Stimulated activated naive CD8-positive, alpha-beta T cell treated with anti-CD3 and anti-CD28 coated beads, Interleukin-15, amount 100 ng/mL, for 72 hours (primary cell): Measurements from ENCODE around the gene HOXC11.
A peak's percentile ranks its signal among the peaks of the same experiment; 100 is the strongest.

Experiments used
- ATAC-seq: fragments of 150-1000 bp; cut with Tn5 transposase; 2 replicates; pipeline ENCODE4 v1.10.0; 2021; ENCODE audit warnings: mild to moderate bottlenecking, moderate library complexity
- DNase-seq, 2 donors: peaks; one replicate each; pipeline ENCODE4 v3.0.0; 2021 to 2022
- H3K27ac Mint-ChIP-seq, 2 donors: one replicate each; pipeline ENCODE4 v1.8.0; 2022; ENCODE audit warnings: mild to moderate bottlenecking in 2 of 2, mixed read lengths in 2 of 2, moderate library complexity in 2 of 2
- H3K27me3 Mint-ChIP-seq: one replicate; pipeline ENCODE4 v1.8.0; 2022; ENCODE audit warnings: mixed read lengths
- H3K4me1 Mint-ChIP-seq: one replicate; pipeline ENCODE4 v1.8.0; 2022; ENCODE audit warnings: mild to moderate bottlenecking, mixed read lengths
- H3K4me3 Mint-ChIP-seq, 2 donors: one replicate each; pipeline ENCODE4 v1.8.0; 2022; ENCODE audit warnings: mild to moderate bottlenecking in 2 of 2, mixed read lengths in 2 of 2, moderate library complexity in 1 of 2
- H3K9me3 Mint-ChIP-seq, 2 donors: one replicate each; pipeline ENCODE4 v1.8.0; 2022; ENCODE audit warnings: mixed read lengths in 2 of 2

The HOXC11 gene

DNA sequence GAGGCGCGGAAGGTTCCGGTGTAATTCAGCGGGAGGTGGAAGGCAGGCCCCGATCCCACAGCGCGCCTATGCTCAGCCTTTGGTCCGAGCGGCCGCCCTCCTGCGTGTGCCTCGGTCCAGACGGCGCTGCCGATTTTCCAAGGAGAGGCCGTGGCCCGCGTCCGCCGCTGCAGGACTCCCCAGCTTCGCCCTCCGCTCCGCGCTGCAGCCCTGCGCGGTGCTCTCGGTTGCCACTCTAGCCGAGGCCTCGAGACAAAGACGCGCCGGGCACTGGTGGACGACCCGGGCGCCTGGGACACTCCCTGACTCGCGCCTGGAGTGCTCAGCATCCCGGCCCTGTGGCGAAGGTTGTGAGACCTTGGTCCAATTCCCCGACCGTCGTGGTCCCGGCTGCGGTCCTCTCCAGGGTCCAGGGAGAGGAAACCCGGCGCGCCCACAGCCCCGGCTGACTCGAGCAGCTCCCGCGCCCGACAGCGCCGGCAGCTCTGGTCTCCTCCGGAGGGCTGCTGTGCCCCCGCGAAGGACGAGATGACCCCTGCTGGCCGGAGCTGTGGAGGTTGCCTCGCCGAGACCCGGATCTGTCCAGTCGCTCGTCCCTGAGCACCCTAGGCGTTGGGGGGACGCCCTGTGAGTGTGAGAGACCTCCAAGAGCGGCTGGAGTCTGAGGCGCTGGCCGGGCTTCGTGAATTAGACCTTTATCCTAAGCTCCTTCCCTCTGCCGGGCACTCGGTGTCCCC, 11.7 kb upstream of the HOXC11 start:
- ATAC-seq (no peak), DNase-seq (no peak)
- H3K27me3 Mint-ChIP-seq = peaks cover 100% of the 10 kb centered on the region
- H3K27ac Mint-ChIP-seq = peak overlapping the region in 1 of 2 donors; percentile 43
- no peak overlapping the region for H3K4me3 Mint-ChIP-seq
- no peaks in the 10 kb centered on the region for H3K9me3 Mint-ChIP-seq
- peaks cover 49% of the 10 kb centered on the region for H3K4me1 Mint-ChIP-seq

DNA sequence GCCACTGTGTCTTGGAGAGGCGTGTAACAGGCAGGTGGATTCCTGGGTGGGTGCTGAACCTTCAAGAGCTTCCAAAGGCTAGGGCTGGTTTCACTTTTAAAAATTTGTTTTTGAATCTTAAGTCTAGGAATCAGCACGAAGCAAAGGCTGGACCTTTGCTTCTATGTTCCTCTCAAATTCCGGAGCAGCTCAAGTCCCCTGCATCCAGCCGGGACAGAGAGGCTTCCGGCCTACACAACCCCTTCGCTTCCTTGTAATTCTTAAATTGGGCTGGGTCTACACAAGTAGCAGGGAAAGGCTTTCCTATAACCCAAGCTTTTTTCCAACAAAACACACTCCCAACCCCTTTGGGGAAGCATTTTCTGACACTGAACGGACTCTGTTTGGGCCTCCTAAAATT, 9.9 kb upstream of the HOXC11 start:
- Mint-ChIP-seq H3K27me3 (peaks cover 100% of the 10 kb centered on the region), H3K4me3 (no peak overlapping the region), H3K27ac (no peak overlapping the region), H3K9me3 (no peaks in the 10 kb centered on the region), H3K4me1 (peaks cover 47% of the 10 kb centered on the region)
- ATAC-seq = no peak
- no peak for DNase-seq

DNA sequence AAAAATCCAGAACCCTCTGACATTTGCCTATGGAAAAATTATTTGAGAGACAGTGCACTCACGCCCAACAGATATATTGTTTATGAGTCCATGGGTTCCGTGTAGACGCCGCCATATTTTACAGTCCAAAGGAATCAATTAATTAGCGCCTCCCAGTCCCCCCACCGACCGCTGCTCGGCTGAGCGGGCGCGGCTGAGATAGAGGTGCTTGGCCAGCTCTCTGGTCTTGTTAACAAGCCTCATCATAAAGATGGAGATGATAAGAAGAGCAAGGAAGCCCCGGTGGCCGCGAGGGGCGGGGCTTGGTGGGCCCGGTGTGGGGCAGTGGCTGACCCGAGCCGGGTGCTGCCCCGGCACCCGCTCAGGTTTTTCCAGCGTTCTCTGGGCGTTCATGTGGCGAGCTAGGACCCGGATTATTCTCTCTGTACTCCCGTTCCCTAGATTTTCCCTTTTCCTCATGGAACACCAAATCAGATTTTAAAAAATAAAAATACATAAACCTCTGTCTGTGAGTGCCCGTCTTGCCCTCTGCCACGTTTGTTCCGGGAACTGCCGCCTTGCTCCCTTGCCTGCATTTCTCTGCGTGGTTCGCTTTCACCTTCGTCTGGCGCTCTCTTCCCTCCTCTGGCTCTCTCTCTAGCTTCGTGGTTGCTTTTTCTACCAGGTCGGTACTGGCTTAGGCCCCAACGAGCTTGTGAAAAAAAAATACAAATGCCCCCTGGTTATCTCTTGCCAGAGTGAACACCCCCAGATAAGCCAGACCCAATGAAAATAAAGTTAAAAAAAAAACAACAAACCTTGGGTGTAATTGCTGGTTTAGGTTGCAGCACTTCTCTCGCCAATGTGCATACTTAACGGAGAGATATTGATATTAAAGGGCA, 9.3 kb upstream of the HOXC11 start:
- H3K9me3 Mint-ChIP-seq = no peaks in the 10 kb centered on the region

DNA sequence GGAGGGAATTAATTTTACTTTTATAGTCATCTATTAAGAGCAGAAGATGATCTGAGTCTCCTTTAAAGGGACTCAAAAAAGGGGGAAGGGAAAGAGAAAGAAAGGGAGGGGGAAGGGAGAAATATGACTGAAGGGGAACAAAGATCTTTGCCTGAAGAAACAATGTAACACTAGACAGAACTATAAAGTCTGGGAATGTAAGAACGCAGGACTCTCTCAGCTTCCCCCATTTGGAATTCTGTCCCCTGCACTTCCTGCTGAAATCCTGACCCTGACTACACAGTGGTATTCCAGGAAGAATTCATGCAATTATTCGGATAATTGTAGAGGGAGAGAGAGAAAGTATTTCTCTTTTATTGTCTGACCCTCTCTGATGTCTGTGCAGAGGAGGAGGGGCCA, 8.6 kb upstream of the HOXC11 start:
- peak overlapping the region; percentile 9 to 53 for H3K4me3 Mint-ChIP-seq
- H3K4me1 Mint-ChIP-seq = peaks cover 52% of the 10 kb centered on the region
- peaks cover 100% of the 10 kb centered on the region for H3K27me3 Mint-ChIP-seq
- DNase-seq (no peak), ATAC-seq (no peak)
- no peaks in the 10 kb centered on the region for H3K9me3 Mint-ChIP-seq
- H3K27ac Mint-ChIP-seq = no peak overlapping the region

More for the DNA sequence above, 9.3 kb upstream of the HOXC11 start:
- Mint-ChIP-seq H3K4me3 (peak overlapping the region; percentile 6 to 53), H3K4me1 (peaks cover 52% of the 10 kb centered on the region), H3K27ac (no peak overlapping the region), H3K27me3 (peaks cover 100% of the 10 kb centered on the region)
- ATAC-seq (no peak), DNase-seq (no peak)

DNA sequence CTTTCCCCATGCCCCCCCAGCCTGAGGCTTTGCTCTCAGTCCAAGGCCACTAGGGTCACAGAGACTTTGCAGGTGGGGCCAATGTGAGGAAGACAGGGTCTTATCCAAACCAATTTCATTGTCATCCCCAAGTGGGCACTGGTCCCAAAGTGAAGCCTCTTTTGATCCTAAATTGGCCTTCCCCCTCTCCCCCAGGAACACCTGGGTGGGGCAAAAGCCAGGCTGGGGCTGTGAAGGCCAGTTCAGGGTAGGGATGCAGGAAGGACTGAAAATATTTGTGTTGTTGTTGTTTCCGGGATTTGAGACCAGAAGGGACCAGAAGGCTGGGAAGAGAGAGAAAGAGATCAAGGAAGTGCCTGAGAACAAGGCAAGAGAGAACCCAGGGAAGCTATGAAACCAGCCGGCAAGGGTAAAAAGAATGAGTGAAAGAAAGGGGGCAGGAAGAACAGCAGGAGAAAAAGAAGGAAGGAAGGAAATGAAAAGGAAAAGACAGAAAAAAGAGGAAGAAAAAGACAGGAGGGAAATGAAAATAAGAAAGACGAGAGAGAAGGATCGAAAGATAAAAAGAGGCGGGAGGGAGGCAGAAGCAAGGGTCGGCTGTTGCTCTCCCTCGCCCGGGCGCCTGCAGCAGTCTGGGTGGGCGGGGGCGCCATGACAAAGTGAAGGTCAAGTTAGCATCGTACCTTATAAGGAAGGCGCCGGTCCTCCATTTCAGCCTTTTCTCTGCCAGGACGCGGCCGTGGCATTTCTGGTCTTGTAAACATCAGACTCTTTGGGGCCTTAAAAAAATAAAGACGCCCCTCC, 7.4 kb upstream of the HOXC11 start:
- Mint-ChIP-seq H3K27me3 (peaks cover 100% of the 10 kb centered on the region), H3K9me3 (no peaks in the 10 kb centered on the region), H3K4me1 (peaks cover 42% of the 10 kb centered on the region), H3K27ac (no peak overlapping the region), H3K4me3 (peak overlapping the region; percentile 45 to 52)
- no peak for ATAC-seq
- no peak for DNase-seq

DNA sequence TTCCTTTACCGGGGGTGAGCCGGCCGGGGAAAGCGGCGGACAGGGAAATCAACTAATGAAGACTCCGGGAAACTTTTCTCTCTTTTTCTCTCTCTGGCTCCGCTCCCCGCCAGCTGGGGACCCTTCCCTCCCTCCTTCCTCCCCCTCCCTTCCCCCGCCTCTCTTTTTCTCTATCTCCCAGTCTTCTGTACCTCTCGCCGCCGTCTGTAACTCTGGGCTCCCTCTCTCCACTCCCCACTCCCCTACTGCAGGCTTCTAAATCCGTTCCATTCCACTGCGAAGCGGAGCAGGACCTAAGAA, 6.9 kb upstream of the HOXC11 start:
- ATAC-seq (no peak), DNase-seq (no peak)
- H3K9me3 Mint-ChIP-seq = no peaks in the 10 kb centered on the region
- peak overlapping the region; percentile 58 to 71 for H3K4me3 Mint-ChIP-seq
- H3K4me1 Mint-ChIP-seq = peaks cover 40% of the 10 kb centered on the region
- no peak overlapping the region for H3K27ac Mint-ChIP-seq
- peaks cover 100% of the 10 kb centered on the region for H3K27me3 Mint-ChIP-seq

DNA sequence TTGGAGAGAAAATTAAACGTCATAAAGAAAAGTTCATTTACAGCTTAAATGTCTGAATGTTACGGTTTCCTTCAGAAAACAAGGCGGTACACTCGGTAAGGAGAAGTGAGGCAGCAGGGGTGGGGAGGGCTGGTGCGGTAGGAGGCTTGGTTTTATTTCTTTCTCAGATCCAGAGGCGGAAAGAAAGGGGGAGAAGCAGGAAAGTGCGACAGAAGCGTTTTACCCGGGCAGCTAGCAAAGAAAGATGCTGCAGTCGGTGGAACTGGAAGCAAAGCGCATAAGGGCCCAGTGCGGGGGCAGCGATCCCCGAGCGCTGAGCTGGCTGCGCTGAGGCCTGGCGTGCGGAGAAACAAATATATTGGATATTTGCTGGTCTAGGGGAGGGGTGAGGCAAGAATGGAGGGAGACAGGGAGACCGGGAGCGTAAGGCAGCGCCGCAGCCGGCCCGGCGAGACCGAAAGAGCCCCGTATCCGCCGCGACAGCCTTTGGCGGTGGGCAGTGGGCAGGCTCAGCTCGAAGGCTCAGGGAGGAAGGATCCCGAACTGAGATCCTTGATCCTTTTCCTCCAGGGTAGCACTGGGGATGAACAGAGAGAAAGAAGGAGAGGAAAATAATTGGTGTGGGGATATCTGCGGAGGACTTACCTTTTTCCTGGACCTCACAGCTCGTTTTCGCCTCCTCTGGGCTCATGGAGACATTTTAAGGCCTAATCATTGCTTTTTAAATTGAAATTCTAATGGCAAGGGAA, 6.4 kb upstream of the HOXC11 start:
- peaks cover 100% of the 10 kb centered on the region for H3K27me3 Mint-ChIP-seq
- ATAC-seq (no peak), DNase-seq (no peak)
- no peak overlapping the region for H3K27ac Mint-ChIP-seq
- H3K4me1 Mint-ChIP-seq = peaks cover 40% of the 10 kb centered on the region
- H3K9me3 Mint-ChIP-seq = no peaks in the 10 kb centered on the region
- peak overlapping the region; percentile 58 to 71 for H3K4me3 Mint-ChIP-seq

DNA sequence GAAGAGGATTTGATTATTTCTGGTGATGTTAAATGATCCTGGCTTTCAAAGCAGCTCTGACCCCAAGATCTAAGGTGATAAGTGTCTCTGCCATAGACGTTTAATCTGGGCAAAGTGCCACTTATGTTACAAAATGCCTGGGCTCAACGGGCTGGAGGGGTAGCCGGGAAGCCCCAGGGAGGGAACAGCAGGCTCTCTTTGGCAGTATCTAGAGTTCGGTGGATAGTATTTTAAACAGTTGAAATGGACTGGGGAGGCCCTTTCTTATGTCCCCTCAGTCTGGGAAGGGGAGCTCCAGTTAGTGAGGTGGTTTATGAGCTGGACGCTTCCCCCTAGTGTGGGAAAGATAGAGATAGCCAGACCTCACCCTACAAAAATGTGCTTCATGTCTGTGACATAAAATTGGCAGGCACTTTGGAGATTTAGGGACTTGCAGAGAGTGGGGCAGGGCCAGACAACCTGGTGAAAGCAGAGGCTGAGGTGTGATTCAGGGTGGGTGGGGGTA, 5.5 kb upstream of the HOXC11 start:
- Mint-ChIP-seq H3K27me3 (peaks cover 100% of the 10 kb centered on the region), H3K4me1 (peaks cover 40% of the 10 kb centered on the region), H3K4me3 (no peak overlapping the region), H3K9me3 (no peaks in the 10 kb centered on the region), H3K27ac (no peak overlapping the region)
- ATAC-seq = no peak
- DNase-seq = no peak

DNA sequence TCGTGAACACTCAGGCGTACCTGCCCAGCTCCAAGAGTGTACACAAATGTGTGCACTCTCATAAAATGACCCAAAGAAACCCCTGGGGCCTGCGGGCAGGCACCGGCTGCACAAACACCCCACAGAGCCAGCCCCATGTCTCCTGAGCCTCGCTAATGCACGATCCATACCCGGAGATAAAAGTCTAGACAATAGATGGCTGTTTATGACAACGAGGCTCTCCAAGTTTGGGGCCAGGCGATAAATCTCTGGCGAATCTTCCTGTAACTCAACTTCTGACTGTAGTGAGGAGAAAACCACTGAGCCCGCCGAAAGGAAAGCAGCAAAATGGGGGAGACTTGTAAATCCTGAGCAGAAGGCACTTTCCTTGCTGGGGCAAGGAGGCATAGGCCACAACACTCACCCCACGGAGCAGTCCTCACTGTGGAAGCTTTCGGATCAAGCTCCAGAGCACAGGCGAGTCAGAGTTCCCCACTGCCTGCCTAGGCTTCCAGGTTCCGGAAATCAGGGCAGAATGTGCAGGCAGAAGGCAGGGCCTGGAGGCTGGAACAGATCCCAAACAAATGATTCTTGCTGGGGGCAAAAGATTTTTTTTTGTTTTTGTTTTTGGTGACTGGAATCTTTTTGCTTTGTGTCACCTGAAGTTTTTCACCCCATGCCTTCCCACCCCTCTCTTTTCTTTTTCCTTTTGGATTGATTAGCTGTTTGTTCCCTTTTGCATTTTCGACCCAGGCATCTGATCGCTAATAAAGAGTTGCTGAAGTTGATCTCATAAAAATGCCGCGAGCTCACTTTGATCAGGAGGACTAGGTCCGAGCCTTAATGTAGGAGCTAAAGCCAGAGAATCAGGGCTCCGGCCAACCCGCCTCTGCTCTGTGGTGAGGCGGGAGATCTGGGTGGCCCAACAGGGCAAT, 4.5 kb upstream of the HOXC11 start:
- Mint-ChIP-seq H3K9me3 (no peaks in the 10 kb centered on the region), H3K4me3 (no peak overlapping the region), H3K27me3 (peaks cover 100% of the 10 kb centered on the region), H3K4me1 (peaks cover 46% of the 10 kb centered on the region), H3K27ac (no peak overlapping the region)
- ATAC-seq (no peak), DNase-seq (no peak)

DNA sequence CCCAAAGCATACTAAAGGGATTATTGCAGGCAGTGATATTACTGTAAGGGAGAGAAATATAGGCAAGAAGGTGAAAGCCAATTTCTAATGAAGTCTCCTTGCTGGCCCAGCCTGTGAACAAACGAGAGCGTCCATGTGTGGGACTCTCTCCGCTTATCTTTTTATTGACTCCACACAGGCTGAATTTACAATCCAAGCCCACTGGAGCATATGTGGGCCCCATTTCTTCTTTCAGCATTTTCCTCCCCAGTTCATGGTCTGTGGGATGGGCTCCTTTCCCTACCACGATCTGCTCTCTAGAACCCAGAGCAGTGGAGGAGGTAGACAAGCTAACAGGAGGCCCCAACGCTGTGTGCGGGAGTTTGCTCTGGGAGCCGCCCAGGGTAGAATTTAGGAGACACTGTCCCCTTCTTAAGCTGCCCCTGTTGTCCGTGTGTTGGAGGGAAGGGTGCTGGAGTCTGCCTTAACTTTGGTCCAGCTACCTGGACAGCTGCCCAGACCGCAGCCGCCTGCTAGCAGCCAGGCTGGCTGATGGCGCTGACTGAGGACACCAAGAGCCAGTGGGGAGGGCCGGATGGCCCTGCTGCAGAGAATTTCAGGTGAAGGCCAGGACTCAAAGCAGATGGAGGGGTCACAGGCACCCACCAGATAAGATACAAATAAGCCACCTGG, 3.2 kb upstream of the HOXC11 start:
- Mint-ChIP-seq H3K27me3 (peaks cover 98% of the 10 kb centered on the region), H3K4me1 (peaks cover 45% of the 10 kb centered on the region), H3K4me3 (no peak overlapping the region), H3K9me3 (no peaks in the 10 kb centered on the region), H3K27ac (no peak overlapping the region)
- DNase-seq (no peak), ATAC-seq (no peak)

DNA sequence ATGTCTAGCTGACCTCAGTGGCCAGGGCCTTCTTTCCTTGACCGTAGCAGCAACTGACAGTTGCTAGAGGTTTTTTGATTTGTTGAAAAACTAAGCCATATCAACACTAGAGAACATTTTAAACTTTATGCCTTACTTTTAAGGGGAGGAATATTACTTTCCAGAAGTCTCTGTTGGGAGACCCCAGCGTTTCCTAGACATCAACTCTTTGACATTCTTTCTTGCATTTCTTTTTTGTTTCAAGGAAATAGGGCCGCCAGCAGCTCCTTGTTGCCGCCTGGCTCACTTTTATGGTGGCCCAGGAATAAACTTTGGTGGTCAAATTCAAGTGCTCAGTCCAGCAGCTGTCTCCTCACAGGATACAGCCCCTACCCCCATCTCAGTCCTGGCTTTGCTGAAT, 2.5 kb upstream of the HOXC11 start:
- Mint-ChIP-seq H3K9me3 (no peaks in the 10 kb centered on the region), H3K27ac (no peak overlapping the region)

DNA sequence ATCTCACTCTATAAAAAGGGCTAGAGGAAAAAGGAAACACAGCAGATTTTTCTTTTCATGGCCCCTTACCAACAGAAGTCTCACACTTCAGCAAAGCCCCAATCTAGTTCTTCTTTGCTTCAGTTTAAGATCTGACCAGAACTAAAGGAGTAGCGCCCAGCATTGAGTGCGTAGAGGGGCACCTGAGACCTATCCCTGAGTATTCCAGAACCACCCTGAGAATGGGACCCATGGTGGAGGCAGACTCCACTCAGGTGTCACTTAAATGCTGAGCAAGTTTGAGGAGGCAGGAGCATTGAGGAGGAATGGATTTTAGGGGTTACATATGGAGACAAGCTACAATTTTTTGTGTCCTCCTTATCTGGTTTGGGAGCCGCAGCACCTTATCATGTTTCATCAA, 1.8 kb upstream of the HOXC11 start:
- H3K4me3 Mint-ChIP-seq = no peak overlapping the region
- H3K4me1 Mint-ChIP-seq = peaks cover 47% of the 10 kb centered on the region
- H3K27ac Mint-ChIP-seq = no peak overlapping the region
- peaks cover 98% of the 10 kb centered on the region for H3K27me3 Mint-ChIP-seq
- ATAC-seq (no peak), DNase-seq (no peak)
- H3K9me3 Mint-ChIP-seq = no peaks in the 10 kb centered on the region

More for the DNA sequence above, 2.5 kb upstream of the HOXC11 start:
- Mint-ChIP-seq H3K4me3 (no peak overlapping the region), H3K4me1 (peaks cover 47% of the 10 kb centered on the region), H3K27me3 (peaks cover 98% of the 10 kb centered on the region)
- DNase-seq (no peak), ATAC-seq (no peak)

DNA sequence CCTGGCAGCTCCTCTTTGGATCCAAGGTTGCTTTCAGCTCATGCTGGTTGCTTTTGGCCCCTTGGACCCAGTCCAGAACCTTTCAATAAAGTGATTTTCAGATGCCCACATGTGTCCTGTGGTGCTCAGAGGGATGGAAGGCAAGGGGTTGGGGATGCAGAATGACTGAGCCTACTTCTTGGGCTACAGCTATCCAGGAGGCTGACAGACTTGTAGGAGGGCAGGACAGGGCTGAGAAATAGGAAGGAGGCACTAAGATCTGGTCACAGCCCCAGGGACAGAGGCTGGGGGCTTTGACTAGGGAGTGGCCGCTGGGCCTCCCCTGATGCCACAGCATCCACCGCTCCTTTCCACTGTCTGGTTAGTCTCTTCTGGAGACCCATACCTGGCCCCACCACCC, 1.2 kb upstream of the HOXC11 start:
- H3K9me3 Mint-ChIP-seq = no peaks in the 10 kb centered on the region
- DNase-seq (no peak), ATAC-seq (no peak)
- H3K4me3 Mint-ChIP-seq = no peak overlapping the region
- H3K27ac Mint-ChIP-seq = no peak overlapping the region
- peaks cover 41% of the 10 kb centered on the region for H3K4me1 Mint-ChIP-seq
- H3K27me3 Mint-ChIP-seq = peaks cover 98% of the 10 kb centered on the region
